CD8-positive, alpha-beta memory T cell (primary cell): Measurements from ENCODE around the gene CNTNAP5. TPM values are rescaled to one million over a fixed set of nuclear protein-coding genes. Genes with fewer than 3 reads are reported as not detected.

Experiments used
- CTCF ChIA-PET: fragments of 350-600 bp; sonication (Branson Sonifier 250); formaldehyde crosslinking; loops from one replicate; lab custom pipeline; 2021; ENCODE audit warnings: antibody characterized with exemption; lab: Charles Lee
- POLR2A ChIA-PET: fragments of 350-600 bp; sonication (Branson Sonifier 250); formaldehyde crosslinking; loops from one replicate; lab custom pipeline; 2021; ENCODE audit warnings: antibody characterized with exemption; lab: Charles Lee
- DNase-seq, 5 donors: peaks; one replicate each; pipeline versions ENCODE4 v3.0.0 to v3.0.0-alpha.2; 2020 to 2022; ENCODE audit warnings: mixed read lengths in 1 of 5
- H3K27ac ChIP-seq: one replicate; pipeline ENCODE4 v1.7.0; 2013; ENCODE audit warnings: low read depth, mild to moderate bottlenecking, low read length, moderate library complexity
- H3K27me3 ChIP-seq: 2 replicates; pipeline ENCODE4 v1.7.0; 2013; ENCODE audit warnings: low read length, mild to moderate bottlenecking; ENCODE audit not compliant: insufficient read depth, poor library complexity, severe bottlenecking
- H3K36me3 ChIP-seq: 2 replicates; pipeline ENCODE4 v1.7.0; 2013; ENCODE audit warnings: mild to moderate bottlenecking, low read length, moderate library complexity; ENCODE audit not compliant: insufficient read depth
- H3K4me1 ChIP-seq: 2 replicates; pipeline ENCODE4 v1.7.0; 2013; ENCODE audit warnings: mild to moderate bottlenecking, low read length, moderate library complexity; ENCODE audit not compliant: insufficient read depth
- H3K4me3 ChIP-seq: 2 replicates; pipeline ENCODE4 v1.7.0; 2013; ENCODE audit warnings: mild to moderate bottlenecking, low read length
- H3K9me3 ChIP-seq: 2 replicates; pipeline ENCODE4 v1.7.0; 2013; ENCODE audit warnings: mild to moderate bottlenecking, low read length
- H3K27ac Mint-ChIP-seq, 8 donors: one replicate each; pipeline ENCODE4 v1.8.0; 2020 to 2021; ENCODE audit warnings: mixed read lengths in 8 of 8, mild to moderate bottlenecking in 6 of 8, inconsistent platforms in 3 of 8, moderate library complexity in 3 of 8
- H3K27me3 Mint-ChIP-seq, 2 donors: one replicate each; pipeline ENCODE4 v1.8.0; 2020 to 2021; ENCODE audit warnings: mixed read lengths in 2 of 2, mild to moderate bottlenecking in 1 of 2, moderate library complexity in 1 of 2
- H3K36me3 Mint-ChIP-seq, 3 donors: one replicate each; pipeline ENCODE4 v1.8.0; 2020 to 2021; ENCODE audit warnings: mixed read lengths in 3 of 3, inconsistent platforms in 1 of 3, mild to moderate bottlenecking in 1 of 3
- H3K4me1 Mint-ChIP-seq, 3 donors: one replicate each; pipeline ENCODE4 v1.8.0; 2020 to 2021; ENCODE audit warnings: mixed read lengths in 3 of 3, inconsistent platforms in 1 of 3, mild to moderate bottlenecking in 1 of 3
- H3K4me3 Mint-ChIP-seq, 7 donors: one replicate each; pipeline ENCODE4 v1.8.0; 2020 to 2021; ENCODE audit warnings: mixed read lengths in 7 of 7, mild to moderate bottlenecking in 6 of 7, moderate library complexity in 4 of 7, inconsistent platforms in 2 of 7
- H3K9me3 Mint-ChIP-seq, 5 donors: one replicate each; pipeline ENCODE4 v1.8.0; 2020 to 2022; ENCODE audit warnings: mixed read lengths in 5 of 5, mild to moderate bottlenecking in 3 of 5, moderate library complexity in 2 of 5, inconsistent platforms in 1 of 5
- polyA plus RNA-seq: library from polyadenylated mRNA; unstranded; fragments of 300-500 nt; fragmentation: Illumina TruSeq; gene quantifications from one replicate; pipeline ENCODE4 v1.2.3, GENCODE V29; 2021
- total RNA-seq, 2 experiments: library from RNA; stranded (reverse); gene quantifications; one replicate each; pipeline ENCODE4 v1.2.3, GENCODE V29; 2021

Gene CNTNAP5
- total RNA-seq (not detected), polyA plus RNA-seq (not detected)

DNA sequence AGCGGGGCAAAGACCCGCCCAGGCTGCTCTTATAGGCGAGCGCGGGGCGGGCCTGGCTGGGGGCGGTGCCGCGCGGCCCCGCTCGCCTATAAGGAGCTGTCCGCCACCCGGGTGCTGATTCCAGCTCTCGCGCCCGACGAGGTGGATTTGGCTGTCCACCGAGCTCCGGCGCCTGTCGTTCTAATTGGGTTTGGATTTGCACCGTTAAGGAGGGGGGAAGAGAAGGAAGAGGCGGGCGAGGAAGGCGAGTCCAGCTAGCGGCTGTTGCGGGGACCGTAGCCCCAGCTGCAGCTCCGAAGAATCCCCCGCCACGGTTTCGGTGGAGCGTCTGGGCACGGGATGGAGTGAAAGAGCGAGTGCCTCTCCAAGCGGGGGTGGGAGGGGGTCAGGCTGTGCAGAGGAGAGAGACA is at the start of gene CNTNAP5:
Gene CNTNAP5, plus strand, starts transcription at position 117 of the 410 bp plus-strand sequence. CDS start 364 bp downstream, outside the sequence.
- Mint-ChIP-seq H3K27me3 (peaks cover 20% of the 10 kb centered on the region in 2 donors), H3K27ac (no peak within 1 kb of the TSS), H3K36me3 (no peaks in the 10 kb centered on the region), H3K4me3 (no peak within 1 kb of the TSS), H3K4me1 (no peaks in the 10 kb centered on the region), H3K9me3 (peaks cover 2 to 18% (median 9%) of the 10 kb centered on the region in 5 donors)
- H3K27me3 ChIP-seq, result no peaks in the 10 kb centered on the region
- H3K27ac ChIP-seq, result no peak within 1 kb of the TSS
- no peak for DNase-seq
- ChIA-PET POLR2A (no interaction called here), CTCF (no interaction called here)
- no peaks in the 10 kb centered on the region for H3K36me3 ChIP-seq
- H3K4me1 ChIP-seq, result no peaks in the 10 kb centered on the region
- no peaks in the 10 kb centered on the region for H3K9me3 ChIP-seq
- no peak within 1 kb of the TSS for H3K4me3 ChIP-seq

DNA sequence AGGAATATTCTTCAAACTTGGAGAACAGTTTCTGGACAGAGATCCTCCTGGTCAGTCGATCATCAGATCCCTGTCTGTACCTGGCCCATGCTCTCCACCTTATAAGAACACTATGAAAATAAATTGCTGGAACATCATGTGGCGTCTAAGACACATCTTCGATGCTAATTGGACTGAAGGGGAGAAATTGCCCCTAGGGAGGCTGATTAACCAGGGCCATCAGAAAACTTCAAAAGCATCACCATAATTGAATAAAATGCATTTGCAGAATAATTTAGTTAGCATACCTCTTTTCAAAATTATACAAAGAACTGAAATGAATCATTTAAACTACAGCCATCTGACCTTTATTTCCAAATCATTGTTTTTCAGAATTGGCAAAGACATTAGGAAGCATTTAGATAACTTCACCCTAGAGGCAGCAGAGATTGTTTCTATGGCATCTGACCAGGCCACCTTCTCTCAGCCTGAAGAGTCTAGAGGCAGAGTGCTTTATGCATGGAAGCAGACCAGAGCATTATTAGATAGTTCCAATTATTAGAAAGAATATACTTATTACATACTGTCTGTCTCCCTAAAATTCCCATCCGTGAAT is 48.9 kb upstream of the CNTNAP5 start:
- H3K9me3 ChIP-seq, result no peaks in the 10 kb centered on the region
- no peaks in the 10 kb centered on the region for H3K4me1 ChIP-seq
- Mint-ChIP-seq H3K36me3 (no peaks in the 10 kb centered on the region), H3K9me3 (peaks cover 9 to 29% (median 23%) of the 10 kb centered on the region in 5 donors), H3K27ac (no peak overlapping the region), H3K4me3 (no peak overlapping the region), H3K4me1 (no peaks in the 10 kb centered on the region), H3K27me3 (peaks cover 0 to 3% of the 10 kb centered on the region in 2 donors)
- H3K4me3 ChIP-seq, result no peak overlapping the region
- ChIA-PET CTCF (no interaction called here), POLR2A (no interaction called here)
- DNase-seq, result no peak
- H3K27me3 ChIP-seq, result no peaks in the 10 kb centered on the region
- no peaks in the 10 kb centered on the region for H3K36me3 ChIP-seq
- no peak overlapping the region for H3K27ac ChIP-seq

DNA sequence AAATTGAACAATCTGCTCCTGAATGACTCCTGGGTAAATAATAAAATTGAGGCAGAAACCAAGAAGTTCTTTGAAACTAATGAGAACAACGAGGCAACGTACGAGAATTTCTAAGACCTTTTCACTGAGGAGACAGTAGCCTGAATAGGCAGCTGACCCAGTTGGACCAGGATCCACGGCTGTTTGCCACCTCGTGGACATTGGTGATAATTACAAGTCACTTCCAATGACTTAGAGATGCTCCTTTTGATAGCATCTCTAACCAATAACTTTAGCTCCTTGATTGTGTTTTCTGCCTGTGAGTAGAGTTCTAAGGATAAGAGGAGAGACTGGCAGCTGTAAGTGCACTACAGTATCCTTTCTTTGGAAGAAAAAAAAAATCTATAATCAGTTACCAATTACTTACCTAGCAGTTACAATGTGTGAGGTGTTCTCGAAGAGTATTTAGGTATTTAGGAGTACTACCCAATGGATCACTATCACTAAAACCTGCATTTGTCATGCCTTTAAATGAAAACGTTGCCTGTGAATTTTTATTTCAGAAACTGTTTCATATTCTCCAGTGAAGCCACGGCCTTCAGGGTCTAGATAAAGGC is 31.3 kb upstream of the CNTNAP5 start:
- Histone ChIP-seq H3K4me1 (no peaks in the 10 kb centered on the region), H3K36me3 (no peaks in the 10 kb centered on the region), H3K27ac (no peak overlapping the region), H3K27me3 (no peaks in the 10 kb centered on the region), H3K4me3 (no peak overlapping the region), H3K9me3 (no peaks in the 10 kb centered on the region)
- Mint-ChIP-seq H3K4me1 (peaks cover 0 to 3% (median 2%) of the 10 kb centered on the region in 3 donors), H3K9me3 (peaks cover 2 to 11% (median 8%) of the 10 kb centered on the region in 5 donors), H3K27me3 (no peaks in the 10 kb centered on the region), H3K4me3 (no peak overlapping the region), H3K36me3 (no peaks in the 10 kb centered on the region), H3K27ac (no peak overlapping the region)
- ChIA-PET POLR2A (no interaction called here), CTCF (no interaction called here)
- DNase-seq, result no peak

DNA sequence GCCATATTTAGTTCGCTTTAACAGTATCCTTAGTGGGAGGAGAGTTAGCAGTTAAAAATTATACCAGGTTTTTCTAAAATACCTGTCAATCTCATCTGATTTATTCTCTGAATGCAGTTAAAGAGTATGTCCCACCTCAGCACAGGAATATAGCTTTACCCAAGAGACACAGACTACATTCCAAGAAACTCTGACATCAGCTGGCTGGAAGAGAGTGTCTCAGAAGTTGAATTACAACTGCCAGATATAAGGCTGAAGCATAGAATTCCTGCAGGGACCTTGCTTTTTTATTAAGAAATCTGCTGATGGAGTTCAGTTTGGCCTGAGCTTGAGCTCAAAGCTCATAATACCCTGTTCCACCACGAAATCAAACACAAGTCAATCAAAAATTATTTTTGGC is 25.4 kb upstream of the CNTNAP5 start:
- Histone ChIP-seq H3K27ac (no peak overlapping the region), H3K9me3 (no peaks in the 10 kb centered on the region), H3K36me3 (no peaks in the 10 kb centered on the region), H3K4me1 (no peaks in the 10 kb centered on the region), H3K27me3 (no peaks in the 10 kb centered on the region), H3K4me3 (no peak overlapping the region)
- Mint-ChIP-seq H3K4me3 (no peak overlapping the region), H3K9me3 (peaks cover 0 to 16% (median 7%) of the 10 kb centered on the region in 5 donors), H3K27me3 (no peaks in the 10 kb centered on the region), H3K4me1 (no peaks in the 10 kb centered on the region), H3K36me3 (no peaks in the 10 kb centered on the region), H3K27ac (no peak overlapping the region)
- ChIA-PET CTCF (no interaction called here), POLR2A (no interaction called here)
- no peak for DNase-seq

DNA sequence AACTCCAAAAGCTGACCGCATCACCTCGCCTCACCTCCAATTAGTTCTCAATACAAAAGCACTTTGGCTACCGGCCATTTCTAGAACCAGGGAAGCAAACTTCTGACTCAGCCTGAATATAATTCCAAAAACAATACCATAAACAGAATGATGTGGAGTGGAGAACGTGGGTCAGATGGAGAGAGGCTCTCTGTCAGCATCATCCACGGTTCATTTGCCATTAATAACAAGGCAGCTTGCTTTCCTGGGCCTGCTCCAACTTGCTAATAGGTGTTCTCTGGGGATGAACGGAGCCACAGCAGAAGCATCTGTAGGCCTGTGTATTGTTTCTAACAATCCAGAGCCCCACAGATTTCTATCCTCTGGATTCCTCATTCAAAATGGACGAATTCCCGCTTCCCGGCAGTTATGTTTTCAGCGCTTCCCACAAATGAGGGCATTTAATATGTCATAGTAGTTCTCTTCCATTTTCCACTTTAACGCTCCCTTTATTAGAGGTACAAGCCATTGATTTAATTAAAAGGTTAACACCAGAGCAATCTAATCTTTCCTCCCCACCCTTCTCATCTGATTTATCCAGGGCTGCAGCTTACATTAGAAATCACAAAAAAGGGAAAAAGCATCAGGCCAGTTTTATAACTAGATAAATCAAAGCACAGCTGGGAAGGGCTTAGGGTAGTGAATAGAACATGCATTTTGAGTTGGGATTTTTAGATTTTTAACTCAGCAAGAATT is 23.2 kb upstream of the CNTNAP5 start:
- no peaks in the 10 kb centered on the region for H3K27me3 Mint-ChIP-seq
- no peaks in the 10 kb centered on the region for H3K9me3 ChIP-seq
- DNase-seq, result no peak
- no peak overlapping the region for H3K4me3 Mint-ChIP-seq
- H3K4me1 Mint-ChIP-seq, result no peaks in the 10 kb centered on the region
- ChIA-PET POLR2A (no interaction called here), CTCF (no interaction called here)
- H3K36me3 ChIP-seq, result no peaks in the 10 kb centered on the region
- no peaks in the 10 kb centered on the region for H3K4me1 ChIP-seq
- H3K36me3 Mint-ChIP-seq, result no peaks in the 10 kb centered on the region
- H3K4me3 ChIP-seq, result no peak overlapping the region
- H3K27ac Mint-ChIP-seq, result no peak overlapping the region
- no peak overlapping the region for H3K27ac ChIP-seq
- H3K27me3 ChIP-seq, result no peaks in the 10 kb centered on the region
- H3K9me3 Mint-ChIP-seq, result peaks cover 0 to 20% (median 7%) of the 10 kb centered on the region in 5 donors

DNA sequence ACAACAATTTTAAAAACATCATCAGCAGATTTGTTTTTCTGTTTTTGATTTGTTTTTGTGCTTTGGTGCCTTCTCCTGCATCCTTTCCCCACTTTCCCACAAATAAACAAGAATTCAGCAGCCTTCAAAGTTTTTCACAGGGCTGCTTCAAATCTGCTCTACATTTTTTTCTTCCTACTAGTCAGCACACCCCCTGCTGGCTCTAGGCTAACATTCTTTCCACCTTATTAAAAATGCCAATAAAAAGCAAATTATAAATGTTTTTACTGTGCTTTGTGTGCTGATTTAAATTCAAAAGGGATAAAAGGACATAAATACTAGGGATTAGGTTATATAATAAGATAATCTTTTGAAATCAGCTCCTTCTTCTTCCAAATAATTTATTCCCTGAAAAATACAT is 6.2 kb upstream of the CNTNAP5 start:
- no peak overlapping the region for H3K27ac ChIP-seq
- Mint-ChIP-seq H3K27me3 (peaks cover under 1% of the 10 kb centered on the region in 2 donors), H3K4me3 (no peak overlapping the region), H3K27ac (no peak overlapping the region), H3K4me1 (no peaks in the 10 kb centered on the region), H3K9me3 (peaks cover 0 to 17% (median 7%) of the 10 kb centered on the region in 5 donors), H3K36me3 (no peaks in the 10 kb centered on the region)
- no peaks in the 10 kb centered on the region for H3K9me3 ChIP-seq
- ChIA-PET CTCF (no interaction called here), POLR2A (no interaction called here)
- no peak overlapping the region for H3K4me3 ChIP-seq
- H3K27me3 ChIP-seq, result no peaks in the 10 kb centered on the region
- no peak for DNase-seq
- no peaks in the 10 kb centered on the region for H3K36me3 ChIP-seq
- no peaks in the 10 kb centered on the region for H3K4me1 ChIP-seq

DNA sequence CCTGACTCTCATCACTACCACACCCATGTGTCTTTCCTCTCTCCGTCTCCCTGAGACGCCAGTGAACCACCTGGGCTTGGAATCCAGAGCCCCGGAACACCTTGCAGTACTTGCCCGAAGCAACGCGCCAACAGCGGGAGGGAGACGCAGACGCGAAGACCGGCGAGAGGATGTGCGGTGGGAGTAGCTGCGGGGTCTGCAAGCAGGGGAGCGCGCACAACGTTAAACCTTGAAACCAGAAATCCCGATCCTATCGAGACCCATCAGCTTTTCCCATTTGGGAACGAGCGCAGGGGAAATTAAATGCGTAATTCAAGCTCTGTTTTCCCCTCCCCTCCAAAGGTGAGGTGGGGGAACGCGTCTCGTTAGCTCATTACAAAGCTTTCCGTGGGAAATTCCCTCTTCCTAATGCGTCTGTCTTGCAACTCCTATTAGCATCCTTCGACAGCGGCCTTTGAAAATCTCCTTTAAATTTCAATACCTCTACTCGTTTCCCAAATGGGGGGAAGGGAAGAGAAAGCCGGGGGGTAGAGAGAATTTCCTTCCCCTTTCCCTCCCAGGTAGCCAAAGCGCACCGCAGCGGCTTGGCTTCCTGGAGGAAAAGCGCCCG is 421 bp upstream of the CNTNAP5 start:
- CTCF ChIA-PET, result no interaction called here
- Mint-ChIP-seq H3K4me3 (no peak overlapping the region), H3K27me3 (peaks cover 20% of the 10 kb centered on the region in 2 donors)

DNA sequence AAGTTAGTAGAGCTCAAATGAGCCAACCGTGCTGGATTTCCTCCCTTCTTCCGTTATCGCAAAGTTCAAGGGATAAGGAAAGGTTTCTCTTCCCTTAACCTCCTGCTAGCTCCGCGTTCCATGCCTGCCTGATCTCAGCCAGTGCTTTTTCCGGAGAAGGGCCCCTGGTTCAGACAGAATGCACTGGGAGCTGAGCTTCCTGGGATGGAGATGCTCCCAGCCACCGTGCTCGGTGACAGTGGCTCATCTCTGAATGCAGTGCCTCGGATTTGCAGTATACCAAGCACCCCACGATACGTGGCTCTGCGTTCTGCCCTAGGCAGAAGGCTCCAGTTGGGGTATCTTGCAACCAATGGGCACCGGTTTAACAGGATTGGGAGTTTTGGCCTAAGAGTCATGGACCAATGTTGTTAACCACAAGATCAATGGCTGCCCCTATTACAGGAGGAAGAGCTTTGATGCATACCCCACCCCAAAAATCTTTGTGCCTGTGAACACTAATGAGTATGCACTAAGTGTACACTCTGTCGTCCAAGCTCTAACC is 876 bp downstream of the CNTNAP5 start:
- no peak overlapping the region for H3K4me3 Mint-ChIP-seq
- H3K9me3 ChIP-seq, result no peaks in the 10 kb centered on the region

More for the DNA sequence above, 421 bp upstream of the CNTNAP5 start:
- DNase-seq, result no peak
- H3K4me1 ChIP-seq, result no peaks in the 10 kb centered on the region
- no peak overlapping the region for H3K27ac ChIP-seq
- no peak overlapping the region for H3K4me3 ChIP-seq
- Mint-ChIP-seq H3K36me3 (no peaks in the 10 kb centered on the region), H3K9me3 (peaks cover 2 to 18% (median 9%) of the 10 kb centered on the region in 5 donors), H3K4me1 (no peaks in the 10 kb centered on the region), H3K27ac (no peak overlapping the region)
- POLR2A ChIA-PET, result no interaction called here
- no peaks in the 10 kb centered on the region for H3K9me3 ChIP-seq
- no peaks in the 10 kb centered on the region for H3K36me3 ChIP-seq
- no peaks in the 10 kb centered on the region for H3K27me3 ChIP-seq

More for the DNA sequence above, 876 bp downstream of the CNTNAP5 start:
- Mint-ChIP-seq H3K9me3 (peaks cover 2 to 13% (median 9%) of the 10 kb centered on the region in 5 donors), H3K4me1 (no peaks in the 10 kb centered on the region), H3K36me3 (no peaks in the 10 kb centered on the region), H3K27ac (no peak overlapping the region), H3K27me3 (peaks cover 20% of the 10 kb centered on the region in 2 donors)
- Histone ChIP-seq H3K4me3 (no peak overlapping the region), H3K27ac (no peak overlapping the region), H3K36me3 (no peaks in the 10 kb centered on the region), H3K27me3 (no peaks in the 10 kb centered on the region), H3K4me1 (no peaks in the 10 kb centered on the region)
- ChIA-PET POLR2A (no interaction called here), CTCF (no interaction called here)
- no peak for DNase-seq
